ENCODE measurements around the gene COL4A2.

GRCh38 chr13:110330491-110331011 is 23.5 kb downstream of the COL4A2 start:
- TF ChIP-seq POLR2A (IDR thresholded peaks at IDR 0.05) (no peak), CTCF (IDR thresholded peaks at IDR 0.05) (no peak), EP300 (IDR thresholded peaks at IDR 0.05) (no peak)

Measured in ovary (tissue), 3 donors.